ENCODE data around the gene ZSWIM9.
"Not testable (repeated sequence)": the region's sequence is repeated elsewhere in the genome, so short reads cannot be mapped to it uniquely, and the experiment has no call there.

The ZSWIM9 gene

DNA sequence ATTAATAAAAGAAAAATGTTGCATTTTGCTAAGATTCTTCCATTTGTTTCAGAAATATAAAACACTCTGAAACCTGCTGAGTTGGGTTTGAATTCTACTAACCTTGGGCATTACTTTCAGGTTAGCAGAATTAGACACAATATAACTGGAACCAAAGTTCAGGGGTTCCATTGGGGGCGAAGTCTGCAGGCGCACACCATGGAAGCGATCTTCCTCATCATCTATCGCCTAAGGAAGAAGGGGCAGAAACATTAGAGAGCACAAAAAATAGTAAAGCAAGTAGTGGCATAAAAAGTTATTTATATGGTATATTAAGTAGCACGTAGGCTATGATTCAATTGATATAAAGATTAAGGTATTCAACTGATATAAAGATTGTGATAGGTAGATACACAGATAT lies 51.1 kb downstream of the ZSWIM9 start:
- no peak for DNase-seq

DNA sequence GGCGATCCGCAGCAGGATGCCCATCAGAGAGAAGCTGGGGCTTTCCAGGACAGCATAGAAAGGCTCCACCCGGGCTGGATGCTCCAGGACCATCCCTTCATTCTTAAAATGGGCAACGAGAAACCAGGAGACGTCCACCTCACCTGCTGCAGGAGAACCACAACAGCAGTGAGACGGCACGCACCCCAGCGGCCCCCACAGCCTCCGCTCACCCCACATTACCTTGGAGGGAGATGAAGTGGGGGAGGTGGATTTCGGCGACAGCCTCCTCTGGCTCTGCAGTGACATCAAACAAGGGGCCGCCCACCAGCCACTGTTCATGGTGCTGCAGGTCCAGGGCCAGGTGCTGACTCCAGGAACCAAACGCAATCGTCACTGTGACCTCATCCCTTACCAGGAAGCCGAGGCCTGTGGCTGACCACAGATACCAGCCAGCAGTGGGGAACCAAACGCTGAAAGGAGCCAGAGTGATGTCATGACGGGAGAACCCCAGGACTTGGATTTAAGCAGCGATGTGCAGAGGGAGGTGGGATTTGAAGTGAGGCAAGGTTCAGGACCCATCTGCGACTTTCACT lies 60.2 kb downstream of the ZSWIM9 start:
- DNase-seq: no peak

DNA sequence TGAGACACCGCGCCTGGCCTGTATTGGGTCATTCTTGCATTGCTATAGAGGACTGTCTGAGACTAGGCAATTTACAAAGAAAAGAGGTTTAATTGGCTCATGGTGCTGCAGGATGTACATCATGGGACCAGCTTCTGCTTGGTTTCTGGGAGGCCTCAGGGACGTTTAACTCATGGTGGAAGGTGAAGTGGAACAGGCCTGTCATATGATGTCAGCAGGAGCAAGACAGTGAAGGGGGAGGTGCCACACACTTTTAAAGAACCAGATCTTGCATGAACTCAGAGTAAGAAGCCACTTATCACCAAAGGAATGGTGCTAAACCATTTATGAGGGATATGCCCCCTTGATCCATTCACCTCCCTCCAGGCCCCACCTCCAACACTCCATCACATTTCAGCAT lies 66.6 kb downstream of the ZSWIM9 start:
- DNase-seq: no peak

DNA sequence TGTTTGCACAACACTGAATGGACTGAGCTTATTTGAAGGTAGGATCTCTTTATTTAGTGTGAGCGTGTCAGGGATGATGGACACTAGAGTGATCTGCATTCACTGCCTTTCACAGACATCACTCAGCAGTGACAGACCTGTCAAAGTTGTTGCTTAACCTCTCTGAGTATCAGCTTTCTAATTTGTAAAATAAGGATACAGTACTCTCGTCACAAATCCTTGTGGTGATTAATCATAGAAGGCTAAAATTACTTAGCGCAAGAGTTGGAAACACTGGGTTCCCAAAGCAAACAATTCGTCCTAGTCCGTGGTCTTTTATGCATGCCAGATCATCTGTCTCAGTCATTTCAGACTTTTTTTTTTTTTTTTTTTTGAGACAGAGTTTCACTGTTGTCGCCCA lies 68.6 kb downstream of the ZSWIM9 start:
- DNase-seq: no peak

DNA sequence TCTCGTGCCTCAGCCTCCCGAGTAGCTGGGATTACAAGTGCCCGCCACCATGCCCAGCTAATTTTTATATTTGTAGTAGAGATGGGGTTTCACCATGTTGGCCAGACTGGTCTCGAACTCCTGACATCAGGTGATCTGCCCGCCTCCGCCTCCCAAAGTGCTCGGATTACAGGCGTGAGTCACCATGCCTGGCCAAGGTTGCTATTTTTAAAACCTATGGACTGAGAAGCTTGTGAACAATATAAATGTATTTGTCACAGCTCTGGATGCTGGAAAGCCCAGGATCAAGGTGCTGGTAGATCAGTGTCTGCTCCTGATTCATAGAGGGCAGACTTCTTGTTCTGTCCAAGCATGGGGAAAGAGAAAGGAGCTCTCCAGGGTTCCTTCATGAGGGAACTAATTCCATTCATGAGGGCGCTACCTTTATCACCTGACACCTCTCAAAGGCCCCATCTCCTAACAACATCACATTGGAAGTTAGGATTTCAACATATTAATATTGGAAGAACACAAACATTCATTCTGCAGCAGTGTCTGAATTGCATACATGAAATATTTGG lies 69.2 kb downstream of the ZSWIM9 start:
- DNase-seq: no peak

DNA sequence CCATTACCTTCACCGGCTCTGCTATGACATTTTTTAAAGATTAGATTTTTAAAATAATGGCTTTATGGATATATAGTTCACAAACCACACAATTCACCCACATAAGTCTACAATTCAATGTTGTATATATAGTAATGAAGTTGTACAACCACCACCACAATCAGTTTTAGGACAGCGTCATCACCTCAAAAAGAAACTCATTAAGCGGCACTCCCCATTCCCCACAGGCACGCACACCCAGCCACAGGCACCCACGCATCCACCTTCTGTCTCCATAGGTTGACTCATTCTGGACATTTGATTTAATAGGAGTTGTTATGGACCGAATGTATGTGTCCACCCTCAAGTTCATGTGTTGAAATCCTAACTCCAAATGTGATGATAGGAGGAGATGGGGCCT lies 71.3 kb downstream of the ZSWIM9 start:
- DNase-seq: not testable (repeated sequence)

DNA sequence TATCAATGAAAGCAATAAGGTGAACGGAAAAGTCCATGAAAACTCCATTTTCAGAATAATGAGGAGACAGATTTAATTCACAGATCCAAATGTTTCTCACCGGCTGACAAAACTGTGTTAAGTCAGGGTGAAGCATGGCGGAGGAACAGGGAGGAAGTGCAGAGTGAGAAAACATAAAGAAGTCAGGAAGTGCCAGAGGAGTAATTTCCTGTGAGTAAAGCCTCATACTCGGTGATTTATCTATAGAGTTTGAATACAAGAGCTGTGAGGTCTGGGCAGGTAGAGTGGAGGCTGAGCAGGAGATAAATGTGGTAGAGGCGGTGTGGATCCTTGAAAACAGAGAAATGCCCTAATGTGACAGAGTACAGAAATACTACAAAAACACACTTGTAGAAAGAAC lies 73.8 kb downstream of the ZSWIM9 start:
- no peak for DNase-seq

DNA sequence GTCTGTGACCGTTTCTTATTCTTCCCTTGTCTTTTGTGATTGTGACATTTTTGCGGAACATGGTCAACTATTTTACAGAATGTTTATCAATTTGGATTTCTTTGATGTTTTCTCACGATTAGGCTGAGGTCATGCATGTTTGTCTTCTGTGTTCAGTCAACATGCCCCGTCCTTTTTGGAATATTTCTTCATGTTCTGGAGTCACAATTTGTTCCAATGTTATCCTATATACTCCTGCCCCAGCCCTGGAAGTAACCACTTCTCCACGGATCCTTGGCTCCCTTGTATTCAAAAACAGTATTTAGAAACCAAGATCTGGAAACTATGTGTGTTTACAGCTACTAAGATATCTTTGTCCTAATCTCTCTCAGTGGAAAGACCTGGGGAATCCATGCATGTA lies 75.6 kb downstream of the ZSWIM9 start:
- DNase-seq: no peak

DNA sequence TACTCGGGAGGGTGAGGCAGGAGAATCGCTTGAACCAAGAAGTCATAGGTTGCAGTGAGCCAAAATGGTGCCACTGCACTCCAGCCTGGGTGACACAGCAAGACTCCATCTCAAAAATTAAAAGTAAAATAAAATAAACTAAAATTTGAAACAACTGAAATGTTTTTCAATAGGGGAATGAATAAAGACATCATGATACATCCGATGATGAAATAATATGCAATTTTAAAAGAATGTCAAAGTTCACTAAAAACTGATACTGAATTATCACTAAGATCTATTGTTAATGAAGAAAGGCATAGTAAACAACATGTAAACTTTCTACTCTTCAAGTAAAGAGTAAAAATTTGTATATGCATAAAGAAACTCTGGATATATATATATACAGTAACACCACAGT lies 76.7 kb downstream of the ZSWIM9 start:
- DNase-seq: no peak
